Measurements from ENCODE around the gene CACNA1E.

The CACNA1E gene

DNA sequence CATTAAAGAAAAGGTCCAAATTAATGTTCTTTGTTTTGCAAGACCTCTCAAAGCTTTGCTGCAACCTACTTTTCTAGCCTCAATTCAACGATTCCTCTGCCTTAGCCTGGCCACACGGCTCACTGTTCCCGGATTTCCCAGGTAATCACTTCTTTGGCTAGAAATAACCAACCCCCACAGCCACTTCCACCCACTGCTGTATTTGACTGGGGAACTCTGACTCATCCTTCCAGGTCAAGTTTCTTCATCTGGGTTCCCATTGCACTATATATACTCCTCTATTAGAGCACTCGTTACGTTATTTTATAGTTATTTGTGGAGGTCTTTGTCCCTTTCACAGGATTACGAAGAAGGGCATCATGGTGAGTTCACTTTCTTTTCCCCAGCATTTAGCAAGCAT lies 185.9 kb downstream of the CACNA1E start:
- H3K36me3 ChIP-seq (ENCODE audit: control insufficient read depth in 1 of 2, insufficient read depth in 2 of 2, low read length in 2 of 2), result no peaks in the 10 kb centered on the region
- H3K9me3 ChIP-seq (ENCODE audit: control insufficient read depth in 1 of 2, low read length in 2 of 2), result peaks cover 0 to 4% of the 10 kb centered on the region in 2 donors
- no peak overlapping the region for H3K27ac ChIP-seq (ENCODE audit: low read length)
- no peaks in the 10 kb centered on the region for H3K27me3 ChIP-seq (ENCODE audit: low read depth, low read length)
- H3K4me1 ChIP-seq (ENCODE audit: control insufficient read depth in 1 of 2, insufficient read depth in 2 of 2, low read length in 2 of 2), result no peaks in the 10 kb centered on the region
- H3K4me3 ChIP-seq (ENCODE audit: low read depth in 1 of 2, low read length in 2 of 2), result no peak overlapping the region

DNA sequence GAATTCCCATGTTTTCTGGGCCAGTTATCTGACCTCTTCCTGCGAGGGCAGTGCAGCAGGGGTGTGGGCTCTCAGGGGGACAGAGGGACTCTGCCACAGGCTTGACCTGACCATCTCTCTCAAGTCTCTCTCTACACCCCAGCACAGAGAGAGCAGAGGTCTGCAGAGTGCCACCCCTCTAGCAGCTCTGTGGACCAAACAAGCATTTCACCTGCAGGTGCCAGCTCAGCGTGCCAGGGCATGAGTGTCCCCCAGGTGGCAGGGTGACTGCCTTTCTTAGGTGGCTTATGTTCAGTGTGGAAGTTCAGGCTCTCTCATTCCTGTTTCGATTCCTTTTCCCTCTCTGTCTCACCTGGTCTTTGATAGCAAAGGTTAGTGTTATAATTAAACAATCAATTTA lies 191.3 kb downstream of the CACNA1E start:
- Histone ChIP-seq H3K27ac (ENCODE audit: low read length) (no peak overlapping the region), H3K27me3 (ENCODE audit: low read depth, low read length) (no peaks in the 10 kb centered on the region), H3K4me3 (ENCODE audit: low read depth in 1 of 2, low read length in 2 of 2) (no peak overlapping the region), H3K9me3 (ENCODE audit: control insufficient read depth in 1 of 2, low read length in 2 of 2) (peaks cover 0 to 4% of the 10 kb centered on the region in 2 donors), H3K36me3 (ENCODE audit: control insufficient read depth in 1 of 2, insufficient read depth in 2 of 2, low read length in 2 of 2) (no peaks in the 10 kb centered on the region), H3K4me1 (ENCODE audit: control insufficient read depth in 1 of 2, insufficient read depth in 2 of 2, low read length in 2 of 2) (no peaks in the 10 kb centered on the region)

DNA sequence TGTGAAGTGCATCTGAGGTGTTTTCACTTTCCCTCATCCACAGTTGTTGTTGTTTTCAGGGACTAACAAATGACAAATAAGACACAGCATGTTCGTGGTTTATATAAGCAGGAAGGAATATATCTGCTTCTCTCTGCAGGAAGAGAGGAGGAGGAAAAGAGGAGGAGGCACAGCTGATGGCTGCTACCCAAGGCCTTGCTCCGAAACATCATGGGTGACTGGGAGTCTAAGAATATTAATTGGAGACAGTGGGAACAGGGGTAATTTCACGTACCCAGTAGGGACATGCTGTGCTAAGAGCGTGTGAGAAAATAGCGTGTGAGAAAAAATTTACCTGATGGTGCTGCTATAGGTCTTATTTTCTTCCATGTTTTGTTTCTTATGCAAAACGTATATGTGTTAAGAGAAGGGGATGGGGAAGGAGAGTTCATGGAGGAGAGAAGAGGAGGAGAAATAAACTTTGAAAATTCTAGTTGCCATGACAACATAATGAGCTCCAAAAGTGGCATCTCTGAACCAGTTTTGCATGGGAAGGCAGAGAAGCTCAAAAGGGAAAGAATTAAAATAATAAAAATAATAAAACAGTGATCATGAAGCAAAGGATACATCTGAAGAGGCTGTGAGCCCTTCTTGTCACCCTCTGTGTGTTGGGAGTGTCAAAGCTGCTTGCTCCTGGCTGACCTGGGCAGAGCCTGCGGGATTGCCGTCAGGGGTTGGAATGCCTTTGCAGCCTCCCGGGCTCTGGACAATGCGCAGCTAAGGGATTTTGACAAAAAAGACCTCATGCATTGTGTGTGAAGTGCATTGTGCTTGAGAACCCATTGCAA lies 192.0 kb downstream of the CACNA1E start:
- peaks cover 0 to 4% of the 10 kb centered on the region in 2 donors for H3K9me3 ChIP-seq (ENCODE audit: control insufficient read depth in 1 of 2, low read length in 2 of 2)
- H3K4me1 ChIP-seq (ENCODE audit: control insufficient read depth in 1 of 2, insufficient read depth in 2 of 2, low read length in 2 of 2), result no peaks in the 10 kb centered on the region
- H3K36me3 ChIP-seq (ENCODE audit: control insufficient read depth in 1 of 2, insufficient read depth in 2 of 2, low read length in 2 of 2), result no peaks in the 10 kb centered on the region
- no peak overlapping the region for H3K4me3 ChIP-seq (ENCODE audit: low read depth in 1 of 2, low read length in 2 of 2)
- no peak overlapping the region for H3K27ac ChIP-seq (ENCODE audit: low read length)
- H3K27me3 ChIP-seq (ENCODE audit: low read depth, low read length), result no peaks in the 10 kb centered on the region

DNA sequence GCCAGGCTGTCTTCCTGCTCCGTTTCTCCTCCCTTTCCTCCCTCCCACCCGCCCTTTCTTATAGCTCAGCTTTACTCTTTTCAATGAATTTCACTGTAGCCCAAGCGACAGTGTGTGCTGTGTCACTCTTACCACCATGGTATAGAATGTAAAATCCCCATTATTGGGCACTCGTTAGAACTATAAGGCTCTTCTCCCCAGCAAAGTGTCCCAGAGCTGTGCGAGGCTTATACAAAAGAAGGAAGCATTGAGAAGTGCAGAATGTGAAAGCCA lies 192.5 kb downstream of the CACNA1E start:
- H3K27me3 ChIP-seq (ENCODE audit: low read depth, low read length), result no peaks in the 10 kb centered on the region
- no peaks in the 10 kb centered on the region for H3K36me3 ChIP-seq (ENCODE audit: control insufficient read depth in 1 of 2, insufficient read depth in 2 of 2, low read length in 2 of 2)
- no peak overlapping the region for H3K27ac ChIP-seq (ENCODE audit: low read length)
- peaks cover 0 to 4% of the 10 kb centered on the region in 2 donors for H3K9me3 ChIP-seq (ENCODE audit: control insufficient read depth in 1 of 2, low read length in 2 of 2)
- H3K4me1 ChIP-seq (ENCODE audit: control insufficient read depth in 1 of 2, insufficient read depth in 2 of 2, low read length in 2 of 2), result no peaks in the 10 kb centered on the region
- no peak overlapping the region for H3K4me3 ChIP-seq (ENCODE audit: low read depth in 1 of 2, low read length in 2 of 2)

DNA sequence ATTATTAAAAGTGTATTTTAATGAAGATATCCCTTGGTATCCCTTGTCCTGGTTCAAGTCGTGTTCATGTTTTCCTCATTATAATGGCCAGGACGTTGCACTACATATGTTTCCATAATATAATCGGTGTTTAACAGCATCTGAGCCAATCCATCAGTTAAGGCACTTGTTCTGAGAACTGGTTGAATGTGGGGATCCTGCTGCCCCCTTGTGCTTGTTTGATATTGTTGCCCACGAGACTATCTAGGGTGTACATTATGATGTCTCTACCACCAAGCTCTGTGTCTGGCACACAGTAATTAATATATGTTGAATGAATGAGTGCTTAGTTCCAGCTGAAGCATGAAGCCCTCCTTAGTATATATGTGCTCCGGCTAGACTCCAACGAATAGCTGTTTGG lies 193.0 kb downstream of the CACNA1E start:
- Histone ChIP-seq H3K9me3 (ENCODE audit: control insufficient read depth in 1 of 2, low read length in 2 of 2) (peaks cover 0 to 4% of the 10 kb centered on the region in 2 donors), H3K4me3 (ENCODE audit: low read depth in 1 of 2, low read length in 2 of 2) (no peak overlapping the region), H3K4me1 (ENCODE audit: control insufficient read depth in 1 of 2, insufficient read depth in 2 of 2, low read length in 2 of 2) (no peaks in the 10 kb centered on the region), H3K27me3 (ENCODE audit: low read depth, low read length) (no peaks in the 10 kb centered on the region), H3K36me3 (ENCODE audit: control insufficient read depth in 1 of 2, insufficient read depth in 2 of 2, low read length in 2 of 2) (no peaks in the 10 kb centered on the region), H3K27ac (ENCODE audit: low read length) (no peak overlapping the region)

DNA sequence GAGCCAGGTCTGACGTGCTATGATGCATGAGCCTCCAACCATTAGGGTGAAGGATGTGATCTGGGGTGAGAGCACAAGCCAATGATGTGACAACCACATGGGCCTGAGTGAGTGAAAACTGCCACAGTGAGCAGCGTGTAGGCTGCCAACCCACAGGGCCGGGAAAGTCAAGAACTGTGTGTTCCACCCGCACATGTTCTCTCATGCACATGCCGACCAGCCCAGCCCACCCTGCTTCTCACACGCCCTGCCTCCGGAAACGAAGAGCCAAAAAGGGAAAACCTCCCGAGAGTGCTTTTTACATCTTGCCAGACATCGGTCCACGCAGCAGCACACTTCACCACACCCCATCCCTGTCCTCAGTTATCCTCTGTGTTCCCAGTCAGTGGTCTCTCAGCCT lies 197.0 kb downstream of the CACNA1E start:
- Histone ChIP-seq H3K27ac (ENCODE audit: low read length) (no peak overlapping the region), H3K36me3 (ENCODE audit: control insufficient read depth in 1 of 2, insufficient read depth in 2 of 2, low read length in 2 of 2) (no peaks in the 10 kb centered on the region), H3K4me3 (ENCODE audit: low read depth in 1 of 2, low read length in 2 of 2) (no peak overlapping the region), H3K4me1 (ENCODE audit: control insufficient read depth in 1 of 2, insufficient read depth in 2 of 2, low read length in 2 of 2) (no peaks in the 10 kb centered on the region), H3K9me3 (ENCODE audit: control insufficient read depth in 1 of 2, low read length in 2 of 2) (no peaks in the 10 kb centered on the region), H3K27me3 (ENCODE audit: low read depth, low read length) (no peaks in the 10 kb centered on the region)

DNA sequence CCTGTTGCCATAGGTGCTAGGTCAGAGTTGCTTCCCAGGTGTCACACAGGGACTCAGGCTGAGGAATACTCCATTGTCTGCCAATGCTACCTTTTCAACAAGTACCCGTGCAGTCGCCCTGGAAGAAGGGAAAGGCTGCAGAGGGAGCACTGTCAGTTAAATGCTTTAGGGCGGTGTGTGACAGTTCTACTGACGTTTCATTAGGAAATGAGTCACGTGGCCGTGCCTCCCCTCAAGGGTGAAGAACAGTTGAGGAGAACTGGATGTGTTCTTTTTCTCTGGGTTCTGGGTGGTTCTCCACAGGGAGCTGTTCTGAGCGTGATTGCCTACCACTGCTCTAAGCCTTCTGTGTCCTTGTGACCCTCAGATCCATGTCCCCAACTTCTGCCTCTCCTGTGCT lies 197.6 kb downstream of the CACNA1E start:
- no peaks in the 10 kb centered on the region for H3K9me3 ChIP-seq (ENCODE audit: control insufficient read depth in 1 of 2, low read length in 2 of 2)
- no peaks in the 10 kb centered on the region for H3K4me1 ChIP-seq (ENCODE audit: control insufficient read depth in 1 of 2, insufficient read depth in 2 of 2, low read length in 2 of 2)
- H3K36me3 ChIP-seq (ENCODE audit: control insufficient read depth in 1 of 2, insufficient read depth in 2 of 2, low read length in 2 of 2), result no peaks in the 10 kb centered on the region
- no peaks in the 10 kb centered on the region for H3K27me3 ChIP-seq (ENCODE audit: low read depth, low read length)
- H3K27ac ChIP-seq (ENCODE audit: low read length), result no peak overlapping the region
- no peak overlapping the region for H3K4me3 ChIP-seq (ENCODE audit: low read depth in 1 of 2, low read length in 2 of 2)

DNA sequence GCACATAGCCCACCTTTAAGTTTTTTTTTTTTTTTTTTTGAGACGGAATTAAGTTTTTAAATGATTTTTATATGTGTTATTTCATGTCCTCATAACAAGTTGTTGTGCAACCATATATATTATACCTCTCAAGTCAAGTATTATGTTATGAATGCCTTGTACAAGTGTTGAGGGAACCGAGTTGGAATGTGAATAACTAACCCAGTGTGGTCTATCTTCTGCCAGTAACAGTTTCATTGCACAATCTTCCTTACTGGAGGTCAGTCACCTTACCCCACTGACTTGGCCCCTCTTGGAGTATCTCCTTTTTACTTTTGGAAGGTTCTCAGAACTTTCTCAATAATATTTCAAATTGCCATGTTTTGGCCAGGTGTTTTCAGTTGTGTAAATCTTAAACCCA lies 201.9 kb downstream of the CACNA1E start:
- Histone ChIP-seq H3K27ac (ENCODE audit: low read length) (no peak overlapping the region), H3K4me1 (ENCODE audit: control insufficient read depth in 1 of 2, insufficient read depth in 2 of 2, low read length in 2 of 2) (no peaks in the 10 kb centered on the region), H3K9me3 (ENCODE audit: control insufficient read depth in 1 of 2, low read length in 2 of 2) (no peaks in the 10 kb centered on the region), H3K36me3 (ENCODE audit: control insufficient read depth in 1 of 2, insufficient read depth in 2 of 2, low read length in 2 of 2) (no peaks in the 10 kb centered on the region), H3K27me3 (ENCODE audit: low read depth, low read length) (no peaks in the 10 kb centered on the region), H3K4me3 (ENCODE audit: low read depth in 1 of 2, low read length in 2 of 2) (no peak overlapping the region)

DNA sequence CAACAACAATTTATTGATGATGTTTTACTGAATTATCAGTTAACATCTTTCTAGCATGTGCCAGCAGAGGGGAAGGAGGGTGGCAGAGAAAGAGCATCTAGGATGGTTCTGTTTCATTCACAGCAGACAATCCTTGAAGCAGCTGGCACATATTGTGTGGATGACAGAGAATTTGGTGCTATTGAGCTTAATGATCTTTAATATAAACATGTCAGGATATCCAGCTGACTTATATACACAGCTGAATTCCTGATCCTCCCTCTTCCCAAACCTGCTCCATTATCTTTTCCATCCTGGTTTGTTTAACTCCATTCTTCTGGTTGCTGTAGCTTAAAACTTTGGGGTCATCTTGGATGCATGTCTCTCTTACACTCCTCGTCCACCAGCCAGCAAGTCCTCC lies 218.6 kb downstream of the CACNA1E start:
- H3K36me3 ChIP-seq (ENCODE audit: control insufficient read depth in 1 of 2, insufficient read depth in 2 of 2, low read length in 2 of 2), result no peaks in the 10 kb centered on the region
- H3K4me3 ChIP-seq (ENCODE audit: low read depth in 1 of 2, low read length in 2 of 2), result no peak overlapping the region
- H3K4me1 ChIP-seq (ENCODE audit: control insufficient read depth in 1 of 2, insufficient read depth in 2 of 2, low read length in 2 of 2), result no peaks in the 10 kb centered on the region
- H3K27ac ChIP-seq (ENCODE audit: low read length), result no peak overlapping the region
- no peaks in the 10 kb centered on the region for H3K9me3 ChIP-seq (ENCODE audit: control insufficient read depth in 1 of 2, low read length in 2 of 2)
- H3K27me3 ChIP-seq (ENCODE audit: low read depth, low read length), result no peaks in the 10 kb centered on the region

DNA sequence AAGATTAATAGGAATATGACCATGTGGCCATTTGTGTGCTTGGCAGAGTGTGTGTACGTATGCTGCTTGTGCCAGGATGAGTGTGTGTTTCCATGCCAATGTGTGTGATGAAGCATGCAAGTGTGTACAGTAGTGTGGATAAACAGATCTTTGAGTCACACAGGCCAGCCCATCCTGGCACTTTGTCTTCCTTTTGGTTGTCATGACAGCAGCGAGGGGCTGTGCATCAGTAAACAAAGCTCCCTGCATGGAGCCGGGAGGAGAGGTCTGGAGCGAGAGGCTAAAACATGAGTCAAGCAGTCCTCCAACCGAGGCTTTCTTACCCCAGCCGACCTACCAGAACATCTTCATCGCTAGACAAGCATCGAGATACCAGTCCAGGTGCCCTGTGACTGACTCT lies 221.2 kb downstream of the CACNA1E start:
- Histone ChIP-seq H3K27ac (ENCODE audit: low read length) (no peak overlapping the region), H3K4me3 (ENCODE audit: low read depth in 1 of 2, low read length in 2 of 2) (no peak overlapping the region), H3K4me1 (ENCODE audit: control insufficient read depth in 1 of 2, insufficient read depth in 2 of 2, low read length in 2 of 2) (no peaks in the 10 kb centered on the region), H3K9me3 (ENCODE audit: control insufficient read depth in 1 of 2, low read length in 2 of 2) (no peaks in the 10 kb centered on the region), H3K36me3 (ENCODE audit: control insufficient read depth in 1 of 2, insufficient read depth in 2 of 2, low read length in 2 of 2) (no peaks in the 10 kb centered on the region), H3K27me3 (ENCODE audit: low read depth, low read length) (no peaks in the 10 kb centered on the region)

DNA sequence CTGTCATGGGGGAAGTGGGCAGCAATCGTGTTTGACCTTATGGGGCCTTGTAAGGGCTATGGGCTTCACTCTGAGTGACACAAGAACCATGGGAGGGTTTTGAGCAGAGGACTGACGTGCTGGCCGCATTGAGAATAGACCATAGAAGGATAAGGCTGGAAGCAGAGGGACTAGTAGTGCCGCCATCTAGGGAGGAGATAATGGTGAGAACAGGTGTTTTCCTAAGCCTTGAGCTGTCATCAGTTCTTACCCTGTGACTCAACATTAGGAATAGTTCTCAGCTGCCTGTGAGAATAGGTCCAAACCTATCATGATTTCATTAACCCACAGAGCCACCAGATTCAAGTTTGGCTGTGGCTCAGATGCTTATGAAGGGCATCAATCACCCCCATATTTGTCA lies 228.5 kb downstream of the CACNA1E start:
- Histone ChIP-seq H3K27ac (ENCODE audit: low read length) (no peak overlapping the region), H3K4me3 (ENCODE audit: low read depth in 1 of 2, low read length in 2 of 2) (no peak overlapping the region), H3K9me3 (ENCODE audit: control insufficient read depth in 1 of 2, low read length in 2 of 2) (no peaks in the 10 kb centered on the region), H3K27me3 (ENCODE audit: low read depth, low read length) (no peaks in the 10 kb centered on the region), H3K4me1 (ENCODE audit: control insufficient read depth in 1 of 2, insufficient read depth in 2 of 2, low read length in 2 of 2) (no peaks in the 10 kb centered on the region), H3K36me3 (ENCODE audit: control insufficient read depth in 1 of 2, insufficient read depth in 2 of 2, low read length in 2 of 2) (no peaks in the 10 kb centered on the region)

DNA sequence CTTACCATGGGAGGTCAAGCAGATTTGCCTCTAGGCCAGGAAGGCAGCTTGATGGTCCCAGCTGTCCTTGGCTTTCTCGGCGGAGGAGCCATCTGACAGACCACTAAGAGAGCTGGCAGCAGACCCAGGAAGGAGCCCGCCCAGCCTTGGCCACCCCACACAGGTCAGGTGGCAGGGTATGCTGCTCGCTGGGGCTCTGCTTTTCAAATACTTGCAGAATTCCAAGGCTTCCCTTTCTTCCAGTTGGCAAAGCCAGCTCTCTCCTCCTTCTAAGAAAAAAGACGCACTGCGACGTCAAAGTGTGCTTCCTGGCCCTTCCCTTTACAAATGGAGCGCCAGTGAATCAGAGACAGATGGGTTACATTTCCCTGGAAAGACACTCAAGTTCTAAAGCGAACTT lies 229.4 kb downstream of the CACNA1E start:
- Histone ChIP-seq H3K9me3 (ENCODE audit: control insufficient read depth in 1 of 2, low read length in 2 of 2) (no peaks in the 10 kb centered on the region), H3K27me3 (ENCODE audit: low read depth, low read length) (no peaks in the 10 kb centered on the region), H3K27ac (ENCODE audit: low read length) (no peak overlapping the region), H3K4me1 (ENCODE audit: control insufficient read depth in 1 of 2, insufficient read depth in 2 of 2, low read length in 2 of 2) (no peaks in the 10 kb centered on the region), H3K4me3 (ENCODE audit: low read depth in 1 of 2, low read length in 2 of 2) (no peak overlapping the region), H3K36me3 (ENCODE audit: control insufficient read depth in 1 of 2, insufficient read depth in 2 of 2, low read length in 2 of 2) (no peaks in the 10 kb centered on the region)

Data from muscle layer of duodenum (tissue), 2 donors.